IMR-90 (cell line): ENCODE data around the gene USP7. TPM values are rescaled to one million over a fixed set of nuclear protein-coding genes. Genes with fewer than 3 reads are reported as not detected.

Experiments used
- ATAC-seq: fragments of 200-7000 bp; cut with Tn5 transposase; 2 replicates; pipeline ENCODE4 v1.9.1; 2020; ENCODE audit warnings: low read depth, mild to moderate bottlenecking, moderate library complexity
- BruUV-seq: library from RNA; stranded (reverse); fragments of 400-500 nt; replicated peaks from 2 replicates; lab custom pipeline; 2021; lab: Mats Ljungman, UMichigan
- CTCF ChIA-PET: fragments of 300-600 bp; formaldehyde crosslinking; extraction: SDS; loops from one replicate; lab custom pipeline; 2021; ENCODE audit warnings: antibody characterized with exemption; lab: Yijun Ruan, JAX
- POLR2A ChIA-PET: fragments of 300-600 bp; sonication (Branson Sonifier 250); formaldehyde crosslinking; loops from one replicate; lab custom pipeline; 2022; ENCODE audit warnings: antibody characterized with exemption; ENCODE audit not compliant: unreplicated experiment; lab: Charles Lee
- DNase-seq: peaks from one replicate; pipeline ENCODE4 v3.0.0; 2013
- H2AFZ ChIP-seq: replicated peaks from 2 replicates; pipeline ENCODE3; 2013; ENCODE audit warnings: low read length, mild to moderate bottlenecking; ENCODE audit not compliant: poor library complexity
- H2AK5ac ChIP-seq: 2 replicates; pipeline ENCODE4 v1.6.1; 2013; ENCODE audit warnings: low read depth, low read length, inconsistent platforms
- H2AK9ac ChIP-seq: replicated peaks from 2 replicates; pipeline ENCODE3; 2013; ENCODE audit warnings: mild to moderate bottlenecking, low read depth, low read length, moderate library complexity; ENCODE audit not compliant: poor library complexity
- H2BK120ac ChIP-seq: 2 replicates; pipeline ENCODE4 v1.6.1; 2013; ENCODE audit warnings: low read depth, low read length, inconsistent platforms
- H2BK15ac ChIP-seq: 3 replicates; pipeline ENCODE4 v1.6.1; 2013; ENCODE audit warnings: low read depth, low read length, inconsistent platforms
- H2BK20ac ChIP-seq: 2 replicates; pipeline ENCODE4 v1.6.1; 2013; ENCODE audit warnings: low read depth, mild to moderate bottlenecking, inconsistent platforms, low read length, moderate library complexity
- H2BK5ac ChIP-seq: 2 replicates; pipeline ENCODE4 v1.6.1; 2013; ENCODE audit warnings: mild to moderate bottlenecking, low read depth, low read length, inconsistent platforms; ENCODE audit not compliant: poor library complexity, severe bottlenecking
- H3K14ac ChIP-seq: replicated peaks from 2 replicates; pipeline ENCODE4 v1.6.1; 2013; ENCODE audit warnings: low read depth, low read length, inconsistent platforms
- H3K18ac ChIP-seq: 2 replicates; pipeline ENCODE4 v1.6.1; 2013; ENCODE audit warnings: low read depth, low read length, control low read depth
- H3K23ac ChIP-seq: 2 replicates; pipeline ENCODE4 v1.6.1; 2013; ENCODE audit warnings: low read depth, low read length, inconsistent platforms
- H3K27ac ChIP-seq: 2 replicates; pipeline ENCODE4 v1.5.1; 2013; ENCODE audit warnings: mild to moderate bottlenecking, control low read depth, low read length; ENCODE audit not compliant: insufficient read depth
- H3K27me3 ChIP-seq: 2 replicates; pipeline ENCODE4 v1.6.1; 2013; ENCODE audit warnings: low read length; ENCODE audit not compliant: control insufficient read depth, insufficient read depth
- H3K36me3 ChIP-seq: 2 replicates; pipeline ENCODE4 v1.6.1; 2013; ENCODE audit warnings: low read length, mixed read lengths; ENCODE audit not compliant: control insufficient read depth, insufficient read depth
- H3K4ac ChIP-seq: 2 replicates; pipeline ENCODE4 v1.6.1; 2013; ENCODE audit warnings: low read depth, low read length, inconsistent platforms
- H3K4me1 ChIP-seq: 2 replicates; pipeline ENCODE4 v1.6.1; 2013; ENCODE audit warnings: low read length, mixed read lengths; ENCODE audit not compliant: control insufficient read depth, insufficient read depth
- H3K4me2 ChIP-seq: 2 replicates; pipeline ENCODE4 v1.6.1; 2013; ENCODE audit warnings: low read depth, mild to moderate bottlenecking, control low read depth, low read length, moderate library complexity
- H3K4me3 ChIP-seq: 2 replicates; pipeline ENCODE4 v1.5.1; 2013; ENCODE audit warnings: low read depth, mild to moderate bottlenecking, control low read depth, low read length, moderate library complexity; ENCODE audit not compliant: insufficient read depth
- H3K56ac ChIP-seq: 2 replicates; pipeline ENCODE4 v1.6.1; 2013; ENCODE audit warnings: low read length, inconsistent platforms; ENCODE audit not compliant: insufficient read depth; ENCODE audit errors: extremely low read depth
- H3K79me1 ChIP-seq, 2 experiments: 2 replicates each; pipeline ENCODE4 v1.6.1; 2013; ENCODE audit warnings: low read length in 2 of 2, inconsistent platforms in 1 of 2, low read depth in 1 of 2
- H3K9ac ChIP-seq: 2 replicates; pipeline ENCODE4 v1.6.1; 2013; ENCODE audit warnings: low read depth, low read length, control low read depth
- H3K9me1 ChIP-seq: 2 replicates; pipeline ENCODE4 v1.6.1; 2013; ENCODE audit warnings: low read length, inconsistent platforms; ENCODE audit not compliant: insufficient read depth
- H3K9me3 ChIP-seq: 2 replicates; pipeline ENCODE4 v1.6.1; 2013; ENCODE audit warnings: low read length; ENCODE audit not compliant: control insufficient read depth, insufficient read depth
- H4K20me1 ChIP-seq: 2 replicates; pipeline ENCODE4 v1.6.1; 2013; ENCODE audit warnings: low read length, inconsistent platforms; ENCODE audit not compliant: insufficient read depth
- H4K5ac ChIP-seq: 2 replicates; pipeline ENCODE4 v1.6.1; 2013; ENCODE audit warnings: mild to moderate bottlenecking, low read depth, low read length, control low read depth
- H4K8ac ChIP-seq, 2 experiments: 2 replicates each; pipeline ENCODE4 v1.6.1; 2013; ENCODE audit warnings: low read depth in 2 of 2, low read length in 2 of 2, control low read depth in 1 of 2, inconsistent platforms in 1 of 2
- H4K91ac ChIP-seq: 2 replicates; pipeline ENCODE4 v1.6.1; 2013; ENCODE audit warnings: low read depth, low read length, inconsistent platforms; ENCODE audit not compliant: insufficient read depth
- CEBPB ChIP-seq: IDR thresholded peaks from 2 replicates; pipeline ENCODE4 v1.6.1; 2012; ENCODE audit warnings: low read depth, low read length, improper control_type of control experiment
- CHD1 ChIP-seq: IDR thresholded peaks from 2 replicates; pipeline ENCODE4 v1.6.1; 2012; ENCODE audit warnings: low read depth, low read length, improper control_type of control experiment
- ELK1 ChIP-seq: fragments of 150-350 bp; IDR thresholded peaks from 2 replicates; pipeline ENCODE4 v1.6.1; 2016; ENCODE audit warnings: low read depth, mild to moderate bottlenecking, low read length, moderate library complexity, borderline replicate concordance
- FOS ChIP-seq: fragments of 150-350 bp; IDR thresholded peaks from 2 replicates; pipeline ENCODE4 v1.6.1; 2016; ENCODE audit warnings: low read depth, low read length
- MAFK ChIP-seq: IDR thresholded peaks from 2 replicates; pipeline ENCODE4 v1.6.1; 2012; ENCODE audit warnings: low read depth, low read length, improper control_type of control experiment
- MXI1 ChIP-seq: IDR thresholded peaks from 2 replicates; pipeline ENCODE4 v1.6.1; 2012; ENCODE audit warnings: low read depth, mild to moderate bottlenecking, low read length, moderate library complexity, borderline replicate concordance
- NFE2L2 ChIP-seq: fragments of 150-350 bp; IDR thresholded peaks from 2 replicates; pipeline ENCODE4 v1.6.1; 2016; ENCODE audit warnings: low read depth, mild to moderate bottlenecking, low read length
- RCOR1 ChIP-seq: IDR thresholded peaks from 2 replicates; pipeline ENCODE4 v1.6.1; 2012; ENCODE audit warnings: mild to moderate bottlenecking, low read length, improper control_type of control experiment; ENCODE audit not compliant: insufficient replicate concordance
- RFX5 ChIP-seq: IDR thresholded peaks from 2 replicates; pipeline ENCODE4 v1.8.0; 2012; ENCODE audit warnings: low read depth, mild to moderate bottlenecking, low read length, moderate library complexity
- USF2 ChIP-seq: fragments of 150-350 bp; IDR thresholded peaks from 2 replicates; pipeline ENCODE4 v1.6.1; 2017; ENCODE audit warnings: mild to moderate bottlenecking, antibody characterized with exemption, low read length, low read depth
- WGBS, 2 experiments: methylation state at CpG; one replicate each; pipeline versions ENCODE4 v1.1.5 to v1.1.7; 2013; ENCODE audit warnings: missing lambda C conversion rate in 2 of 2; ENCODE audit not compliant: insufficient read length in 1 of 2; ENCODE audit errors: extremely low coverage in 2 of 2; 5-methylcytosine and 5-hydroxymethylcytosine counted together
- dilution Hi-C: fragments of 300-500 bp; cut with HindIII; formaldehyde crosslinking; loops from one replicate; pipeline ENCODE4 v1.14.3; 2018; ENCODE audit warnings: low sequenced_read_pairs; ENCODE audit not compliant: unreplicated experiment
- in situ Hi-C: fragments of 300-500 bp; cut with MboI; formaldehyde crosslinking; loops from 3 replicates; pipeline ENCODE4 v1.14.3; 2019; ENCODE audit warnings: low sequenced_read_pairs, inconsistent platforms, mixed read lengths
- intact Hi-C: fragments of 100-400 bp; cut with micrococcal nuclease; formaldehyde crosslinking; loops from 2 replicates; pipeline ENCODE4 v1.10.0; 2022
- polyA plus RNA-seq, 3 experiments: library from polyadenylated mRNA; depleted of rRNA; stranded (reverse); fragments of >200 nt; gene quantifications; 2 replicates each; pipeline ENCODE4 v1.2.3, GENCODE V29; 2012; ENCODE audit warnings: low replicate concordance in 1 of 3
- total RNA-seq: library from RNA; depleted of rRNA; stranded (reverse); fragments of >200 nt; gene quantifications from 2 replicates; pipeline ENCODE4 v1.2.3, GENCODE V29; 2012

Gene USP7
- total and polyA plus RNA-seq, 2 of the 4 experiments (the other 2 are of a cell fraction) = 17.8 to 28.3 TPM

- ChIA-PET POLR2A (no interaction called here), CTCF (no interaction called here)
- Histone ChIP-seq H3K14ac (no peak overlapping the region), H4K91ac (no peak overlapping the region), H2BK15ac (no peak overlapping the region), H3K4me3 (no peak overlapping the region), H3K9me3 (no peaks in the 10 kb centered on the region), H2AK5ac (no peak overlapping the region), H3K18ac (no peak overlapping the region), H2BK120ac (no peak overlapping the region), H3K79me1 (peaks cover 45 to 49% of the 10 kb centered on the region in 2 experiments; a peak in 3 of 4 replicates), H3K9ac (no peak overlapping the region), H4K8ac (no peak overlapping the region), H3K9me1 (peaks cover 7% of the 10 kb centered on the region; the same call in 1 of the 2 replicates), H3K27me3 (no peaks in the 10 kb centered on the region), H3K4me1 (no peaks in the 10 kb centered on the region), H3K4ac (no peak overlapping the region), H3K36me3 (peaks cover 48% of the 10 kb centered on the region), H4K5ac (no peak overlapping the region), H3K56ac (no peak overlapping the region), H2BK20ac (no peak overlapping the region), H2AFZ (no peak overlapping the region), H2BK5ac (no peak overlapping the region), H3K4me2 (no peak overlapping the region), H3K23ac (no peak overlapping the region), H2AK9ac (no peak overlapping the region), H3K27ac (no peak overlapping the region), H4K20me1 (peaks cover 20% of the 10 kb centered on the region)
- no TSS peak for BruUV-seq
- intact Hi-C loops (loop anchor here (5.0 kb wide), 1 partner anchor 33 kb away; no protein-coding TSS in a partner anchor), dilution Hi-C loops (no loop called here), in situ Hi-C loops (no loop called here)
- DNase-seq (no peak), ATAC-seq (no peak)
- TF ChIP-seq ELK1 (no peak), FOS (no peak), RFX5 (no peak), CHD1 (no peak), RCOR1 (no peak), NFE2L2 (no peak), MAFK (no peak), CEBPB (no peak), USF2 (no peak), MXI1 (no peak)
- no CpG with 5 or more reads among the region's 3 CpGs for WGBS, 2 experiments
Measured at GRCh38 chr16:8914098-8914497, 49.6 kb downstream of the USP7 start.
